PFSK-1 (cell line): ENCODE data around the gene ADGRF3.

Source experiments
- FOXP2 ChIP-seq: optimal IDR thresholded peaks from 2 replicates; pipeline ENCODE3; 2011; ENCODE audit warnings: borderline replicate concordance, control low read depth, inconsistent platforms; ENCODE audit not compliant: insufficient read depth; ENCODE audit errors: extremely low read length, extremely low read depth
- POLR2AphosphoS5 ChIP-seq: IDR thresholded peaks from 2 replicates; pipeline ENCODE4 v1.6.1; 2012; ENCODE audit warnings: low read depth, mild to moderate bottlenecking, control low read depth, low read length, moderate library complexity
- SIN3A ChIP-seq: IDR thresholded peaks from 2 replicates; pipeline ENCODE4 v1.6.1; 2012; ENCODE audit warnings: mild to moderate bottlenecking, low read length, moderate library complexity, borderline replicate concordance; ENCODE audit not compliant: insufficient read depth
- TAF1 ChIP-seq: IDR thresholded peaks from 2 replicates; pipeline ENCODE4 v1.6.1; 2012; ENCODE audit warnings: low read length, control low read depth, borderline replicate concordance; ENCODE audit not compliant: insufficient read depth
- TF ChIP-seq, protein P1 (sequence below), 2 experiments: IDR thresholded peaks; 2 replicates each; pipeline versions ENCODE4 v1.6.1 to v1.8.0; 2011 to 2012; ENCODE audit warnings: low read depth in 2 of 2, low read length in 2 of 2, control low read depth in 1 of 2, inconsistent platforms in 1 of 2, mild to moderate bottlenecking in 1 of 2, moderate library complexity in 1 of 2; ENCODE audit not compliant: insufficient read depth in 1 of 2

The ADGRF3 gene

DNA sequence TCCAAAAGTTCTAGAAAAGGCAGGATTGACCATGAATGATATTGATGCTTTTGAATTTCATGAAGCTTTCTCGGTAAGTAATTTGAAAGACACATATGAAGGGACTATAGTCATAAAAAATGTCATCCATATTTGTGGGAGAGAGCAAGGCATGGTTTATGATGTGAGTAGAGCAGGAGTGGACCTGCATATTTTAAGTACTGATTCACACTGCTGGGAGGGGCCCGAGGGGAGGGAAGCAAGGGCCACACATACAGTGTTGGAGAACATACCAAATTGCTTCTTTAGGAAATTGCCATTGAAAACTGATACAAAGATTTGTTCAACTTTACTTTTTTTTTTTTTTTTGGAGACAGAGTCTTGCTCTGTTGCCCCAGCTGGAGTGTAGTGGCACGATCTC lies 62.5 kb downstream of the ADGRF3 start:
- TF ChIP-seq POLR2AphosphoS5 = no peak
- TF ChIP-seq, protein P1, sequence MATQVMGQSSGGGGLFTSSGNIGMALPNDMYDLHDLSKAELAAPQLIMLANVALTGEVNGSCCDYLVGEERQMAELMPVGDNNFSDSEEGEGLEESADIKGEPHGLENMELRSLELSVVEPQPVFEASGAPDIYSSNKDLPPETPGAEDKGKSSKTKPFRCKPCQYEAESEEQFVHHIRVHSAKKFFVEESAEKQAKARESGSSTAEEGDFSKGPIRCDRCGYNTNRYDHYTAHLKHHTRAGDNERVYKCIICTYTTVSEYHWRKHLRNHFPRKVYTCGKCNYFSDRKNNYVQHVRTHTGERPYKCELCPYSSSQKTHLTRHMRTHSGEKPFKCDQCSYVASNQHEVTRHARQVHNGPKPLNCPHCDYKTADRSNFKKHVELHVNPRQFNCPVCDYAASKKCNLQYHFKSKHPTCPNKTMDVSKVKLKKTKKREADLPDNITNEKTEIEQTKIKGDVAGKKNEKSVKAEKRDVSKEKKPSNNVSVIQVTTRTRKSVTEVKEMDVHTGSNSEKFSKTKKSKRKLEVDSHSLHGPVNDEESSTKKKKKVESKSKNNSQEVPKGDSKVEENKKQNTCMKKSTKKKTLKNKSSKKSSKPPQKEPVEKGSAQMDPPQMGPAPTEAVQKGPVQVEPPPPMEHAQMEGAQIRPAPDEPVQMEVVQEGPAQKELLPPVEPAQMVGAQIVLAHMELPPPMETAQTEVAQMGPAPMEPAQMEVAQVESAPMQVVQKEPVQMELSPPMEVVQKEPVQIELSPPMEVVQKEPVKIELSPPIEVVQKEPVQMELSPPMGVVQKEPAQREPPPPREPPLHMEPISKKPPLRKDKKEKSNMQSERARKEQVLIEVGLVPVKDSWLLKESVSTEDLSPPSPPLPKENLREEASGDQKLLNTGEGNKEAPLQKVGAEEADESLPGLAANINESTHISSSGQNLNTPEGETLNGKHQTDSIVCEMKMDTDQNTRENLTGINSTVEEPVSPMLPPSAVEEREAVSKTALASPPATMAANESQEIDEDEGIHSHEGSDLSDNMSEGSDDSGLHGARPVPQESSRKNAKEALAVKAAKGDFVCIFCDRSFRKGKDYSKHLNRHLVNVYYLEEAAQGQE (IDR thresholded peaks at IDR 0.05; ENCODE audit: insufficient read depth in 1 of 2, low read depth in 2 of 2, low read length in 2 of 2) = no peak
- TF ChIP-seq SIN3A = no peak

GRCh38 chr2:26283606-26284005 lies 63.0 kb downstream of the ADGRF3 start:
- no peak for TF ChIP-seq POLR2AphosphoS5

DNA sequence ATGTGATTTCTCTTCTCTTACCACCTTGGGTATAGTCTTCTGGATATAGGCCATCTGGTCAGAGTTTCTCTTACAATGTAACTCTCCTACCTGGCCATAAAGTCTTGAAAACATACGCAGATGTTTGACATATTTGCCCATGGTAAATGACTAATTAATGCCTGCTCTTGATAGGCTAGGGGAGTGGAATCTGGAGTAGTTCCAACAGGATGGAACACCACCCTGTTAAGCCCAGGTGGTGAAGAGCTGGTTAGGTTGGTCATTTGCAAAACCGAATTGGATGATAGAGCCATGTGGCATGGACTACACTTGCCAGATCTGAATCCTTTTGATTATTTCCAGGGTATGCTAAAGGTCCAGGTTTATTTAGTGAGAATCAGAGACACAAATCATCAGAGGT lies 65.4 kb downstream of the ADGRF3 start:
- no peak for TF ChIP-seq POLR2AphosphoS5
- no peak for TF ChIP-seq TAF1
- TF ChIP-seq, protein P1 (IDR thresholded peaks at IDR 0.05; ENCODE audit: insufficient read depth in 1 of 2, low read depth in 2 of 2, low read length in 2 of 2) = no peak
- no peak for TF ChIP-seq FOXP2
- no peak for TF ChIP-seq SIN3A

DNA sequence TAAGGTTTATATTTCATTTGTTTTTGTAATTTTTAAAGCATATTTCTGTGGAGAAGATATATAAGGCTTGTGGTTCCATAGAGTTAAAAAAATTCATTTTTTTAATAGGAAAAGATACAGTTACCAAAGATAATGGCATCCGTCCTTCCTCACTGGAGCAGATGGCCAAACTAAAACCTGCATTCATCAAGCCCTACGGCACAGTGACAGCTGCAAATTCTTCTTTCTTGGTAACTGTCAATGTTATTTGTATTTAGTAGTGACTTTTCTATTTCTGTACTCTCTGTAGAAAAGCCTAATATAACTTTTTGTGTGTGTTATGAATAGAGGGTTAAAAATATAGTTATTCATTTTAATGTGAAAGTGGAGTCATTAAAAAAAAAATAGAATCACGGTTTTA lies 66.7 kb downstream of the ADGRF3 start:
- no peak for TF ChIP-seq FOXP2
- TF ChIP-seq, protein P1 (IDR thresholded peaks at IDR 0.05; ENCODE audit: insufficient read depth in 1 of 2, low read depth in 2 of 2, low read length in 2 of 2) = no peak
- TF ChIP-seq TAF1 = no peak
- no peak for TF ChIP-seq SIN3A
- TF ChIP-seq POLR2AphosphoS5 = no peak

GRCh38 chr2:26276484-26277227 lies 69.9 kb downstream of the ADGRF3 start:
- TF ChIP-seq SIN3A = no peak
- no peak for TF ChIP-seq FOXP2
- TF ChIP-seq POLR2AphosphoS5 = no peak
- TF ChIP-seq, protein P1 (IDR thresholded peaks at IDR 0.05; ENCODE audit: insufficient read depth in 1 of 2, low read depth in 2 of 2, low read length in 2 of 2) = no peak
- no peak for TF ChIP-seq TAF1
